Mucosa of rectum (tissue), 2 donors: ENCODE data around the gene MKS1.

Experiments
- H3K27ac ChIP-seq, 2 donors: one replicate each; pipeline ENCODE4 v1.7.0; 2013; ENCODE audit warnings: inconsistent platforms in 2 of 2, low read depth in 2 of 2, low read length in 2 of 2
- H3K27me3 ChIP-seq, 2 donors: one replicate each; pipeline ENCODE4 v1.7.0; 2013; ENCODE audit warnings: low read length in 2 of 2; ENCODE audit not compliant: control insufficient read depth in 2 of 2, insufficient read depth in 2 of 2
- H3K36me3 ChIP-seq, 2 donors: one replicate each; pipeline ENCODE4 v1.7.0; 2013; ENCODE audit warnings: low read length in 2 of 2; ENCODE audit not compliant: control insufficient read depth in 2 of 2, insufficient read depth in 2 of 2
- H3K4me1 ChIP-seq, 2 donors: one replicate each; pipeline ENCODE4 v1.7.0; 2013; ENCODE audit warnings: low read length in 2 of 2, mild to moderate bottlenecking in 1 of 2; ENCODE audit not compliant: control insufficient read depth in 2 of 2, insufficient read depth in 2 of 2
- H3K4me3 ChIP-seq, 2 donors: one replicate each; pipeline ENCODE4 v1.7.0; 2013; ENCODE audit warnings: low read length in 2 of 2
- H3K9ac ChIP-seq, 2 donors: one replicate each; pipeline ENCODE4 v1.7.0; 2013; ENCODE audit warnings: low read length in 2 of 2, low read depth in 1 of 2, mild to moderate bottlenecking in 1 of 2
- H3K9me3 ChIP-seq, 2 donors: one replicate each; pipeline ENCODE4 v1.7.0; 2013; ENCODE audit warnings: low read length in 2 of 2; ENCODE audit not compliant: control insufficient read depth in 2 of 2
- donor health status: healthy.
- donor health status: Normal muscosa, but diverticular disease.

The MKS1 gene

GRCh38 chr17:58189436-58190146 is 29.5 kb downstream of the MKS1 start:
- peaks cover 1 to 3% of the 10 kb centered on the region in 2 donors for H3K27me3 ChIP-seq

DNA sequence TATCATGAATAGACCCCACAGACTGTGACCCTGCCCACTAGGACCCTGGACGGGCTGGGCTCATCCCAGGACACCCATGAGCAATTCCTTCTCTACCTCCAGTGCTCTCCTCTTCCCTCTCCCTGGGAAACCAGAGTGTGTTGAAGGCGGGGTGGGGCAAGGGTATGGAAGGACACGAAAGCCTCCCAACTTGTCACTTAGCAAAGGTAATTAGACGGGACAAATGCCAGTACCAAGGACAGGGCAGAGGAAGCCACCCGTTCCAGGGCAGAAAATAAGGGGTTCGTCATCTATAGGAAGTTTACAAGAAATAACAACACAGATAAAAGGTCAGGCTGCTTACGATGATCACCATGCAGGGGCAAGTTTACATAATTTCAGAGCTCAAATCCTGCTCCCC is 31.4 kb downstream of the MKS1 start:
- no peak overlapping the region for H3K9ac ChIP-seq
- H3K27me3 ChIP-seq = peaks cover 1 to 3% of the 10 kb centered on the region in 2 donors
- H3K9me3 ChIP-seq = no peaks in the 10 kb centered on the region
- H3K4me1 ChIP-seq = no peaks in the 10 kb centered on the region
- no peak overlapping the region for H3K27ac ChIP-seq
- no peaks in the 10 kb centered on the region for H3K36me3 ChIP-seq
- H3K4me3 ChIP-seq = no peak overlapping the region

More at GRCh38 chr17:58189436-58190146, 29.5 kb downstream of the MKS1 start:
- no peak overlapping the region for H3K27ac ChIP-seq
- H3K4me1 ChIP-seq = no peaks in the 10 kb centered on the region
- no peak overlapping the region for H3K4me3 ChIP-seq
- H3K9ac ChIP-seq = no peak overlapping the region
- H3K9me3 ChIP-seq = no peaks in the 10 kb centered on the region
- no peaks in the 10 kb centered on the region for H3K36me3 ChIP-seq

DNA sequence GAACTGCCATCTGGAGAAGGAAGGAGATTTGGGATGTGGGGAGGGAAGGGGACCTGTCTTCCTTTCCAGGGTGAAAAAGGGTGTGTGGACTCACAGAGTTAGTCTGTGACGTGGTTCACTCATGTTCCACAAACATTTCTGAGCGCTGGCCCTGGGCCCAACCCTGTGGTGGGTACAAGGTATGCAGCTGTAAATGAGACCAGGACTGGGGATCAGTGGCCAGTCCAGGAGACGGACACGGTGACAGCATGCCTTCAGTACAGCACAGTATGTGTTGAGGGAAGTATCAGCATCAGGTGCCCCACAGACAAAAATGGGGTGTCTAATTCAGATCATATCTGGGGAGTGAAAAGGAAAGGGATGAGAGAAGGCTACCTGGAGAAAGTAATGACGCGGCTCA is 32.0 kb downstream of the MKS1 start:
- Histone ChIP-seq H3K27me3 (peaks cover 1 to 3% of the 10 kb centered on the region in 2 donors), H3K9ac (no peak overlapping the region), H3K4me1 (no peaks in the 10 kb centered on the region), H3K9me3 (no peaks in the 10 kb centered on the region), H3K36me3 (no peaks in the 10 kb centered on the region), H3K4me3 (no peak overlapping the region), H3K27ac (no peak overlapping the region)

DNA sequence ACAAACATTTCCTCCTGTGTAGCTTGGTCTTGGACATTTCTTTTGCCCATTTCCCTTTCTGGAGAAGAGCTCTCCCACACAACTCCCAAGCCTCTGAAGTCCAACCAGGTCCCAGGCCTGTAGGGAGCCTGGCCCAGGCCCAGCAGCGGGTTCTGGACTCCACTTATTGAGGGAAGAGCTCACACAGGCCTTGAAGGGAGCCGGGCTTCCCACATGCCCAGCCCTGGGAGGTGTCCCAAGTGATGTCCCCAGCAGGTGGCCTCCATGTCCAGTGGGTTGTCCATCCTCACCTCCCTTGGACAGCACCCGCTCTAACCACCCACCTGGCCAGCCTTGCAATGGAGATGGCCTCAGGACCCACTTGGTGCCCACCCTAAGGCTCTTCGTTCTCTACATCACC is 32.5 kb downstream of the MKS1 start:
- H3K4me1 ChIP-seq = no peaks in the 10 kb centered on the region
- no peak overlapping the region for H3K9ac ChIP-seq
- no peak overlapping the region for H3K4me3 ChIP-seq
- no peaks in the 10 kb centered on the region for H3K36me3 ChIP-seq
- H3K27ac ChIP-seq = no peak overlapping the region
- peaks cover 3 to 4% of the 10 kb centered on the region in 2 donors for H3K27me3 ChIP-seq
- H3K9me3 ChIP-seq = no peaks in the 10 kb centered on the region

DNA sequence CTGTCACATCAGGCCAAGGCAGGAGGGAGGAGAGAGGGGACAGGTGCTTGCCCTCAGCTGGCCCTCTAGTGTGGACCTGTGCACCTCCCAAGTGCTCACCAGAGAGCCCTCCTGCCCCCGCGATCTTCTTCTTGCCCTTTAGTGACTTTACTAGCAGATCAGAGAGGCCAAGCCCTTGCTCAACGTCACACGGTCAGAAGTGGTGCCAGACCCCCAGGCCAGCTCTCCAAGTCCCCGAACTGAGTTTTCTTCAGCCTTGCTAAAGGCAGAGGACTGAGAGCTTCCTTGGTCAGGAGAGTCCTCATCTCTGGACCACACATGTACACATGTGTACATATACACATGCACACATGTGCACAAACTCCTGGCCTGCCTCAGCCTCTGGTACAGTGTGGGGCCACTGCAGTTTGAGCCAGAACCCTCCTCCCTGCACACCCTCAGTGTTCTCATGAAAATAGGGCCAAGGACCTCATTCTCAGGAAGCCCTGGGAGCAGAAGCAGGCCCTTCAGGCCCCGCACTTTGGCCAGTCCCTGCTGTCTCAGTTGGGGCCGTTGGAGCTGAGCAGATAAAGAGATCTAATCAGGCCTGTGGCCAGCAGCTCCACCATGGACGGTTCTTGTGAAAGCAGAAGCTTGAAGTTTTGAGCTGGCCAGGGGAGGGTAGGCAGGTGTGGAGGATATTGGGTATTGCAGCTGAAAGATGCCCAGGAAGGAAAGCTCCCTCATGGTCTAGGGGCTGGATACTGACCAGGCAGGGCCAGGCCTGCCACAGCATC is 33.9 kb downstream of the MKS1 start:
- Histone ChIP-seq H3K27me3 (peaks cover 3 to 5% of the 10 kb centered on the region in 2 donors), H3K27ac (peak overlapping the region in 1 of 2 donors; percentile 16), H3K9ac (no peak overlapping the region), H3K4me3 (no peak overlapping the region), H3K4me1 (no peaks in the 10 kb centered on the region), H3K9me3 (no peaks in the 10 kb centered on the region), H3K36me3 (no peaks in the 10 kb centered on the region)

DNA sequence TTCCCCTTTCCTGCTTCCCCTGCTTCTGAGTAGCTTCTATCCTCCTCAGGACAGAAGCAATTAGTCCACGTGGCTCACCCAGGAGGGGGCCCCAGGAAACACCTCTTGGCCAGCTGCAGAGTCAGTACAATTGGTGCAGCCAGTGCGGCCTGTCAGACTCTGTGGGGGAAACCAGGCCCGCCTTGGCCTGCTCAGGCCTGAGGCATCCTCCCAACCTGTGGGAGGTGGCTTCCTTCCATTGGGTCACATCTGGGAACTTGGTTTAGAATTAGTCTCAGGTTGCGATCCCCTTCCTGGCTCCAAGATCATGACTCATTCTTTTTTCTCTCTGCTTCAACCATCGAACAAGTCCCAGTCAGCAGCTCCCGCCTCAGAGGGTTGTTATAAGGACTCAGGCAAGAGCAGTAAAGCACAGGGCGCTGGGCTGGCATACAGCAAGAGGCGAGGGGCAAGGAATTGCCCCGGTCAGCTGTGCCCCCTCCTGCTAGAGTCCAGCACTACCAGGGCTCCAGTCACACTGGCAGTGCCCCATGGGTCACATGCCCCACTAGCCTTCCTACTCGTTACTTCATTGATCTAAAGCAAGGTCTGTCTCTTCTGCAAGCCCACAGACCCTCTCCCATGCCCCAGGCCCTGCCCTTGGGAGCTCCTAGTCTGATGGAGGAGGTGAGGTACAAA is 34.6 kb downstream of the MKS1 start:
- Histone ChIP-seq H3K9me3 (no peaks in the 10 kb centered on the region), H3K27ac (peak overlapping the region in 1 of 2 donors; percentile 16), H3K9ac (no peak overlapping the region), H3K4me1 (no peaks in the 10 kb centered on the region), H3K27me3 (peaks cover 3 to 5% of the 10 kb centered on the region in 2 donors), H3K36me3 (no peaks in the 10 kb centered on the region), H3K4me3 (no peak overlapping the region)

GRCh38 chr17:58183514-58183913 is 35.5 kb downstream of the MKS1 start:
- no peaks in the 10 kb centered on the region for H3K36me3 ChIP-seq
- H3K9ac ChIP-seq = no peak overlapping the region
- H3K4me3 ChIP-seq = no peak overlapping the region
- no peaks in the 10 kb centered on the region for H3K9me3 ChIP-seq
- H3K27ac ChIP-seq = no peak overlapping the region
- peaks cover 3 to 5% of the 10 kb centered on the region in 2 donors for H3K27me3 ChIP-seq
- no peaks in the 10 kb centered on the region for H3K4me1 ChIP-seq

- Histone ChIP-seq H3K4me1 (no peaks in the 10 kb centered on the region), H3K36me3 (no peaks in the 10 kb centered on the region), H3K4me3 (no peak overlapping the region), H3K9me3 (no peaks in the 10 kb centered on the region), H3K27ac (no peak overlapping the region), H3K9ac (no peak overlapping the region), H3K27me3 (peaks cover 0 to 3% of the 10 kb centered on the region in 2 donors)
Measured at GRCh38 chr17:58181796-58182195, 37.3 kb downstream of the MKS1 start.

DNA sequence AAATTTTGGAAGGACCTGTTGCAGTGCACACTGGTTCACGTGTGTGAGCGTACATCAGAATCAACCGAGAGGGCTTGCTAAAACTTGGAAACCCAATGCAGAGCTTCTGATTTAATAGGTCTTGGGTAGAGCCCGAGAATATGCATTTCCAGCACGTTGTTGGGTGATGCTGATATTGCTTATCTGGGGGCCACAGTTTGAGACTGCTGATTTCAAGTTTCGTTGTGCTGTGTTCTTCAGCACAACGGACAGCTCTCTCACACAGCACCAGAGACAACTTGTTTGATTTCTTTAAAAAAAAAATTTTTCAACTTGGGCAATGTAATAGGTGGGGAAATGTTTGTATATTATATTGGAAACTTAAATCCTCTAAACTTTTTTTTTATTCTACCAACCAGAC is 42.9 kb downstream of the MKS1 start:
- Histone ChIP-seq H3K27ac (no peak overlapping the region), H3K9me3 (no peaks in the 10 kb centered on the region), H3K4me3 (no peak overlapping the region), H3K4me1 (no peaks in the 10 kb centered on the region), H3K27me3 (no peaks in the 10 kb centered on the region), H3K36me3 (no peaks in the 10 kb centered on the region), H3K9ac (no peak overlapping the region)

GRCh38 chr17:58174871-58175270 is 44.2 kb downstream of the MKS1 start:
- no peaks in the 10 kb centered on the region for H3K9me3 ChIP-seq
- H3K27me3 ChIP-seq = no peaks in the 10 kb centered on the region
- no peaks in the 10 kb centered on the region for H3K4me1 ChIP-seq
- H3K27ac ChIP-seq = no peak overlapping the region
- H3K9ac ChIP-seq = no peak overlapping the region
- H3K4me3 ChIP-seq = no peak overlapping the region
- H3K36me3 ChIP-seq = no peaks in the 10 kb centered on the region
